ENCODE results near the gene TRIO. TPM values are rescaled to one million over a fixed set of nuclear protein-coding genes. Genes with fewer than 3 reads are reported as not detected.

The TRIO gene
- total RNA-seq, 2 experiments from 2014 or later = 3.7 to 4.2 TPM

DNA sequence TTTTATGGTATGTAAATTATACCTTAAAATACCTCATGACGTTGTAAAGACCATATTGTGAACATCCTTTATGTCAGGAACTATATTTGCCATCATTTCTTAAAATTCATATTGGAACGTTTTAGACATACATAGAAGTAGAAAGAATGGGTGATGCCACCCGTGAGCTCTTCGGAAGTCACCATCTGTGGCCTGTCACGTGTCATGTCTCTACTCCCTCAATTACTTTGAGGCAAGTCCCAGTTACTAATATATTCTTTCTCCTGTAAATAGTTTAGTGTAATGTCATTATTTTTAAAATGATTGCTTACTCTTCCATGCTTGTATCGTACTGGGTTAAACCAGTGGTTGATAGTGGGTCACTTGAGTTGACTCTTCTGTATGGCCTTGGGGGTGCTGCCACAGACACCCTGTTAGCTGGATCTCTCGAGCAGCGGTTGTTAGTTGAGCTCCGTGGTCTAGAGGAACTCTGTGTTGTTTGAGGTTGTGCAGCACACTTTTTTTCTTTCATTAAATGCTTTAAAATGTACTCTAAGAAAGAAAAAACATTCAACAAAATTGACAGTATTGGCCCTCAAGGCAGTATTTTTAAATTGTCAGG, 66.2 kb downstream of the TRIO start:
- DNase-seq = no peak
- H3K4me3 Mint-ChIP-seq = no peak overlapping the region
- H3K36me3 Mint-ChIP-seq (ENCODE audit: low read depth) = no peaks in the 10 kb centered on the region
- ChIA-PET POLR2A (no interaction called here), CTCF (no interaction called here)
- H3K9me3 Mint-ChIP-seq = no peaks in the 10 kb centered on the region
- H3K4me1 Mint-ChIP-seq = peaks cover 22% of the 10 kb centered on the region
- H3K27ac Mint-ChIP-seq = no peak overlapping the region
- H3K27me3 Mint-ChIP-seq = peaks cover 9% of the 10 kb centered on the region

DNA sequence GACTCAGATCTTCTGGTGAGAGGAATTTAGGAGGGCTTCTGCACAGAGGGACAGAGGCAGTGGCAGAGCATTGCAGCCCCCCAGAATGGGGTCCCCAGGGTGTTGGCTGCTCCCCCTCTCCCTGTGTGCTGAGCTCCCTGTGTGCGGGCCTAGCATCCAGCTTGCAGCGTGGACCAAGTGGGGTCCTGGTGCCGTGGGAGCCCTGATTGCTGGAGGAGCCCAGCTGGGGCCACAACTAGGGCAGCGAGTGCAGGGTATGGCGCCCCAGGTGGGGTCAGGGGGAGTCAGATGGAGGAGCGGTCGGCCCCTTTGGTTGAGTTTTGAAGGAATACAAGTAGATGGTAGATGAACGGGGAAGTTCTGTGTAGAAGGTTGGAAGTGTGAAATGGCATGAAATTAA, 66.7 kb downstream of the TRIO start:
- Mint-ChIP-seq H3K9me3 (no peaks in the 10 kb centered on the region), H3K4me3 (no peak overlapping the region), H3K27ac (no peak overlapping the region), H3K4me1 (peaks cover 20% of the 10 kb centered on the region), H3K27me3 (peaks cover 9% of the 10 kb centered on the region), H3K36me3 (ENCODE audit: low read depth) (no peaks in the 10 kb centered on the region)
- POLR2A ChIA-PET = no interaction called here
- CTCF ChIA-PET = interaction anchor here (0.7 kb wide), 1 partner anchor 8 kb away, joined by 3 read pairs; no protein-coding TSS in a partner anchor
- no peak for DNase-seq

GRCh38 chr5:14210729-14211128, 67.6 kb downstream of the TRIO start:
- Mint-ChIP-seq H3K4me1 (peaks cover 16% of the 10 kb centered on the region), H3K4me3 (no peak overlapping the region), H3K36me3 (ENCODE audit: low read depth) (no peaks in the 10 kb centered on the region), H3K27me3 (peaks cover 12% of the 10 kb centered on the region), H3K27ac (no peak overlapping the region), H3K9me3 (no peaks in the 10 kb centered on the region)
- ChIA-PET CTCF (interaction anchor here (0.6 to 0.8 kb wide), 2 partner anchors 11 to 136 kb away, joined by 3 read pairs; no protein-coding TSS in a partner anchor), POLR2A (no interaction called here)
- no peak for DNase-seq

GRCh38 chr5:14211818-14212803, 69.0 kb downstream of the TRIO start:
- no peak for DNase-seq
- no peaks in the 10 kb centered on the region for H3K36me3 Mint-ChIP-seq (ENCODE audit: low read depth)
- no peak overlapping the region for H3K4me3 Mint-ChIP-seq
- peaks cover 16% of the 10 kb centered on the region for H3K27me3 Mint-ChIP-seq
- ChIA-PET POLR2A (no interaction called here), CTCF (no interaction called here)
- no peak overlapping the region for H3K27ac Mint-ChIP-seq
- H3K9me3 Mint-ChIP-seq = no peaks in the 10 kb centered on the region
- peaks cover 10% of the 10 kb centered on the region for H3K4me1 Mint-ChIP-seq

DNA sequence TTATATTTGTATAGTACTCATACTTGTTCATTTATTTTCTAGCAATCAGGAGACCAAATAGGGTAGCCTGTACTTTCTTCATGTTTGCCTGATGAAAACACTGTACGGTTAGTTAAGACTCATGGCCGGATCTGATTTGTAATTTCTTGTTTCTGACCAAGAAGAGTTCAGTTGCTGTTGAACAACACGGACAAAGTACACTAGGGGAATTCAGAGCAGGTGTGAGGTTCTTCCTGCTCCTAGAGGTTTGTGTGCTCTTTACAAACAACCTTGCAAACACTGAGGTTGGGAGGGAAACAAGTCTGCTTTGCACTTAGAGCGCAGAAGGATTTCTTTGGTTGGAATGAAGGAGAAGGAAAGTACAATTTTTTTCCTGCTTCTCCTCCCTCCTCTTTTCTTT, 69.7 kb downstream of the TRIO start:
- peaks cover 16% of the 10 kb centered on the region for H3K27me3 Mint-ChIP-seq
- no peaks in the 10 kb centered on the region for H3K36me3 Mint-ChIP-seq (ENCODE audit: low read depth)
- peaks cover 10% of the 10 kb centered on the region for H3K4me1 Mint-ChIP-seq
- no peaks in the 10 kb centered on the region for H3K9me3 Mint-ChIP-seq
- DNase-seq = no peak
- H3K4me3 Mint-ChIP-seq = no peak overlapping the region
- ChIA-PET POLR2A (no interaction called here), CTCF (no interaction called here)
- no peak overlapping the region for H3K27ac Mint-ChIP-seq

DNA sequence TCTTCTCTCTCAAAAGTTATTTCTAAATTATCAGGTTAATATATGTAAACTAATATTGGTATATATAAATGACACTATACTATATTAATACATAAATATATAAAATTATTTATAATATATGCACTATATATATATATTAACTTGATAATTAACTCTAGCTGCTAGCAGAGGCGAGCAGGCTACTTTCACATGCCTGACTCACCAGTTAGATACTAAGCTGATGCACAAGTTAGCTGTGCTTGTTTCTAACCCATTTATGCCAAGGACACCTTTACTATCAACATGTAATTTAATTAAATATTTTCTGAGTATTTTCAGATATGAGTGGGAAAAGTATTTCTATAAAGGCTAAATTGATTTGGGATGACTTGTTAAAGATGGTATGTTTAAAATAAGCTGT, 70.1 kb downstream of the TRIO start:
- ChIA-PET POLR2A (no interaction called here), CTCF (no interaction called here)
- Mint-ChIP-seq H3K9me3 (no peaks in the 10 kb centered on the region), H3K4me3 (no peak overlapping the region), H3K36me3 (ENCODE audit: low read depth) (no peaks in the 10 kb centered on the region), H3K27ac (no peak overlapping the region), H3K27me3 (peaks cover 16% of the 10 kb centered on the region), H3K4me1 (peaks cover 10% of the 10 kb centered on the region)
- DNase-seq = no peak

GRCh38 chr5:14213813-14214585, 70.9 kb downstream of the TRIO start:
- H3K27ac Mint-ChIP-seq = no peak overlapping the region
- H3K27me3 Mint-ChIP-seq = peaks cover 16% of the 10 kb centered on the region
- H3K4me1 Mint-ChIP-seq = peaks cover 16% of the 10 kb centered on the region
- DNase-seq = no peak
- H3K36me3 Mint-ChIP-seq (ENCODE audit: low read depth) = no peaks in the 10 kb centered on the region
- ChIA-PET POLR2A (no interaction called here), CTCF (no interaction called here)
- H3K9me3 Mint-ChIP-seq = no peaks in the 10 kb centered on the region
- H3K4me3 Mint-ChIP-seq = no peak overlapping the region

GRCh38 chr5:14215901-14216300, 72.8 kb downstream of the TRIO start:
- Mint-ChIP-seq H3K36me3 (ENCODE audit: low read depth) (no peaks in the 10 kb centered on the region), H3K9me3 (no peaks in the 10 kb centered on the region), H3K4me1 (peaks cover 16% of the 10 kb centered on the region), H3K27ac (no peak overlapping the region), H3K4me3 (no peak overlapping the region), H3K27me3 (peaks cover 13% of the 10 kb centered on the region)
- no peak for DNase-seq
- POLR2A ChIA-PET = no interaction called here
- CTCF ChIA-PET = no interaction called here

DNA sequence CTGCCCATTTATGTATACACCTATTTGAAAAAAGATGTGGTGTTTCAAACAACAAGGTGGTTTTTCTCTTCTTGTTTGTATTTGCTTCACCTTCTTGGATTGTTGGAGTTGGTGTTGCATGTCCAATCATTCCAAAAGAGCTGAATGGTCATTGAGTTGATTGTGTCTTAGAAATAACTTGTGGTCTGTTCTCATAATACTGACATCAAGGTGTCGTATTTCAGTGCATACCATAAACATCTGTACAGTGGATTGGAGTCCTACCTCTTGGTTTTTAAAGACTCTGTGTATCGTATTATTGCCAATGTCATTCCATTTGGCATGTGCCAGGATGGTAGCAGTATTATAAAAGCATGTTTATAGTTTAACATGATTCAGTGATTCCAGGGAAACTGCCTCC, 73.2 kb downstream of the TRIO start:
- Mint-ChIP-seq H3K27ac (no peak overlapping the region), H3K4me1 (peaks cover 18% of the 10 kb centered on the region), H3K4me3 (no peak overlapping the region), H3K36me3 (ENCODE audit: low read depth) (no peaks in the 10 kb centered on the region), H3K27me3 (peaks cover 16% of the 10 kb centered on the region), H3K9me3 (no peaks in the 10 kb centered on the region)
- POLR2A ChIA-PET = no interaction called here
- no peak for DNase-seq
- CTCF ChIA-PET = no interaction called here

GRCh38 chr5:14216902-14217301, 73.8 kb downstream of the TRIO start:
- peaks cover 20% of the 10 kb centered on the region for H3K27me3 Mint-ChIP-seq
- H3K27ac Mint-ChIP-seq = no peak overlapping the region
- CTCF ChIA-PET = no interaction called here

GRCh38 chr5:14217587-14217986, 74.4 kb downstream of the TRIO start:
- Mint-ChIP-seq H3K27me3 (peaks cover 20% of the 10 kb centered on the region), H3K4me1 (peaks cover 26% of the 10 kb centered on the region), H3K36me3 (ENCODE audit: low read depth) (no peaks in the 10 kb centered on the region), H3K4me3 (no peak overlapping the region), H3K27ac (no peak overlapping the region), H3K9me3 (no peaks in the 10 kb centered on the region)
- CTCF ChIA-PET = no interaction called here
- no peak for DNase-seq
- POLR2A ChIA-PET = no interaction called here

More at GRCh38 chr5:14216902-14217301, 73.8 kb downstream of the TRIO start:
- peaks cover 23% of the 10 kb centered on the region for H3K4me1 Mint-ChIP-seq
- no peaks in the 10 kb centered on the region for H3K36me3 Mint-ChIP-seq (ENCODE audit: low read depth)
- no peak overlapping the region for H3K4me3 Mint-ChIP-seq
- DNase-seq = no peak
- no peaks in the 10 kb centered on the region for H3K9me3 Mint-ChIP-seq
- POLR2A ChIA-PET = no interaction called here

DNA sequence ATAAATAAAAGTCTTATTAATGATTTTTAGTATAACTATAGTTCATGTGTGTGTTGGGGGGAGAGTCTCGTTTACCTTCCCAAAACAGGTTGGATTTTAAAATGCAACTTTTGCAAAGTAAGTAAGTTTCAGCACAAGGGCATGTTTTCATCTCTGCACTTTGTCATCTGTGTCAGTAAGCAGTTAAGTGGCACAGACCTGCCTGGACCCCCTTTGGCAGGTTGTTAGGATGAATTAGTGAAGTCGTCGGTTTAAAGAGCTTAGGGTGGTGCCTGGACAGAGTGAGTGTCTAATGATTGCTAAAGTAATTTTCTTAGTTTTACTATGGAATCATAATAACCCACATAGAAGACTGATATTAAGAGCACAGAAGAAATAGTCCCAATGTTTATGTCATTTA, 74.9 kb downstream of the TRIO start:
- POLR2A ChIA-PET = no interaction called here

GRCh38 chr5:14218480-14218879, 75.3 kb downstream of the TRIO start:
- peaks cover 17% of the 10 kb centered on the region for H3K27me3 Mint-ChIP-seq
- ChIA-PET POLR2A (no interaction called here), CTCF (no interaction called here)
- H3K36me3 Mint-ChIP-seq (ENCODE audit: low read depth) = no peaks in the 10 kb centered on the region
- no peaks in the 10 kb centered on the region for H3K9me3 Mint-ChIP-seq
- peaks cover 32% of the 10 kb centered on the region for H3K4me1 Mint-ChIP-seq
- no peak overlapping the region for H3K27ac Mint-ChIP-seq
- H3K4me3 Mint-ChIP-seq = no peak overlapping the region
- no peak for DNase-seq

More for the DNA sequence above, 74.9 kb downstream of the TRIO start:
- Mint-ChIP-seq H3K4me1 (peaks cover 27% of the 10 kb centered on the region), H3K4me3 (no peak overlapping the region), H3K27me3 (peaks cover 17% of the 10 kb centered on the region), H3K36me3 (ENCODE audit: low read depth) (no peaks in the 10 kb centered on the region), H3K9me3 (no peaks in the 10 kb centered on the region), H3K27ac (no peak overlapping the region)
- CTCF ChIA-PET = no interaction called here
- DNase-seq = no peak
